ENCODE data around the gene ZFPL1. TPM values are rescaled to one million over a fixed set of nuclear protein-coding genes. Genes with fewer than 3 reads are reported as not detected.

Gene ZFPL1
- polyA plus RNA-seq, 1 donor, result 35.8 TPM

DNA sequence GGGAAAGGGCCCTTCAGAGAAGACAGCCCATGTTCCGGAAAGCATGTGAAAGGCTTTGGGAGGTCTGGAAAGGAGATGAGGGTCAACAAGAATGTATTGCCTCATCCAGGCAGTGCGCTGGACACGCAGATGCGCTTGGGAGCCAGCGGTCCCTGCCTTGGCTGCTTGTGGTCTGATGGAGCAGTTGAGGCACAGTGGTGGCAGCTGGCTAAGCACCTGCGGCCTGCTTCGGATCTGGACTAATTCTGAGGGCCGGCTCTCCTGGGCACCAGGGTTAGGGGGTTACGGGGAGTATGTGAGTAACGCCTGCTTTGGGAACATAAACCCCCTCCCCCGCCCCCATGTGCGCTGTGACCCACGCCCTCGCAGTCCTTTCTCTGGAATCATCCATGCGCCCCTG is 23.1 kb downstream of the ZFPL1 start:
- WGBS (ENCODE audit: insufficient coverage, low lambda C conversion rate), result no CpG with 5 or more reads among the region's 15 CpGs

DNA sequence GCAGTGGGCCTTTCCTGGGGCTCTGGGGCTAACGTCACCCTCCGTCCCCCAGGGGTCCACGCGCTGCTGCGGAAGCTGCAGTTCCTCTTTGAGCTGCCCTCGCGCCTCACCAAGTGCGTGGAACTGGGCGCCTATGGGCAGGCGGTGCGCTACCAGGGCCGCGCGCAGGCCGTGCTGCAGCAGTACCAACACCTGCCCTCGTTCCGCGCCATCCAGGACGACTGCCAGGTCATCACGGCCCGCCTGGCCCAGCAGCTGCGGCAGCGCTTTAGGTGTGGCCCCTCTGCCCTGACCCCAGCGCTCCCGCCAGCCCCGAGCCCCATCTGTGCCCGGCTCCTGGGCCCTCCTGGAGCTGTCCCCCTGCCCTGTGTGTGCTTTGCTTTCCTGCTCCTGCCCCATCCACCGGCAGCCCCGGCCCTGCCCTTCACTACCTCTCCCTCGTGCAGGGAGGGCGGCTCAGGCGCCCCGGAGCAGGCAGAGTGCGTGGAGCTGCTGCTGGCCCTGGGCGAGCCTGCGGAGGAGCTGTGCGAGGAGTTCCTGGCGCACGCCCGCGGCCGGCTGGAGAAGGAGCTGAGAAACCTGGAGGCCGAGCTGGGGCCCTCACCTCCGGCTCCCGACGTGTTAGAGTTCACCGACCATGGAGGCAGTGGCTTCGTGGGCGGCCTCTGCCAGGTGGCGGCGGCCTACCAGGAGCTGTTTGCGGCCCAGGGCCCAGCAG is 23.9 kb downstream of the ZFPL1 start:
- Histone ChIP-seq H3K36me3 (ENCODE audit: control insufficient read depth, insufficient read depth, low read length) (peaks cover 43% of the 10 kb centered on the region), H3K27me3 (ENCODE audit: control insufficient read depth, insufficient read depth, low read length) (peaks cover 2% of the 10 kb centered on the region), H3K4me1 (ENCODE audit: control insufficient read depth, insufficient read depth, low read length) (peaks cover 15% of the 10 kb centered on the region), H3K9me3 (ENCODE audit: control insufficient read depth, low read depth, low read length) (peaks cover 8% of the 10 kb centered on the region), H3K4me3 (ENCODE audit: low read length) (no peak overlapping the region), H3K27ac (ENCODE audit: low read length) (no peak overlapping the region)
- DNase-seq, result no peak
- no CpG with 5 or more reads among the region's 52 CpGs for WGBS (ENCODE audit: insufficient coverage, low lambda C conversion rate)

More for the DNA sequence above, 23.1 kb downstream of the ZFPL1 start:
- Histone ChIP-seq H3K27me3 (ENCODE audit: control insufficient read depth, insufficient read depth, low read length) (no peaks in the 10 kb centered on the region), H3K36me3 (ENCODE audit: control insufficient read depth, insufficient read depth, low read length) (peaks cover 49% of the 10 kb centered on the region), H3K4me3 (ENCODE audit: low read length) (no peak overlapping the region), H3K9me3 (ENCODE audit: control insufficient read depth, low read depth, low read length) (peaks cover 8% of the 10 kb centered on the region), H3K27ac (ENCODE audit: low read length) (no peak overlapping the region), H3K4me1 (ENCODE audit: control insufficient read depth, insufficient read depth, low read length) (peaks cover 12% of the 10 kb centered on the region)
- DNase-seq, result no peak

DNA sequence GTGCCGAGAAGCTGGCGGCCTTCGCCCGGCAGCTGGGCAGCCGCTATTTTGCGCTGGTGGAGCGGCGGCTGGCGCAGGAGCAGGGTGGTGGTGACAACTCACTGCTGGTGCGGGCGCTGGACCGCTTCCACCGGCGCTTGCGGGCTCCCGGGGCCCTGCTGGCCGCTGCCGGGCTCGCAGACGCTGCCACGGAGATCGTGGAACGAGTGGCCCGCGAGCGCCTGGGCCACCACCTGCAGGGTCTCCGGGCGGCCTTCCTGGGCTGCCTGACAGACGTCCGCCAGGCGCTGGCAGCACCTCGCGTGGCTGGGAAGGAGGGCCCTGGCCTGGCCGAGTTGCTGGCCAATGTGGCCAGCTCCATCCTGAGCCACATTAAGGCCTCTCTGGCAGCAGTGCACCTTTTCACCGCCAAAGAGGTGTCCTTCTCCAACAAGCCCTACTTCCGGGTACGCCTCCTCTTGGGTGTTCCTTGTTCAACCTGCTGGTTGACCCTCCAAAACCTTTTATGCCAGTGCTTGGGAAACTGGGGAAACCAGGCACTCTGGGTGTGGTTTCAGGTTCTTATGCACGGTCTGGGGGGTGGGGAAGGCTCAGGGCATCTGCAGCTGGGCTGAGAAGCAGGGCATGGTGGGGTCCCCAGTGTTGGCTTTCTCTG is 24.6 kb downstream of the ZFPL1 start:
- Histone ChIP-seq H3K9me3 (ENCODE audit: control insufficient read depth, low read depth, low read length) (peaks cover 8% of the 10 kb centered on the region), H3K4me3 (ENCODE audit: low read length) (no peak overlapping the region), H3K27me3 (ENCODE audit: control insufficient read depth, insufficient read depth, low read length) (peaks cover 2% of the 10 kb centered on the region), H3K36me3 (ENCODE audit: control insufficient read depth, insufficient read depth, low read length) (peaks cover 43% of the 10 kb centered on the region), H3K27ac (ENCODE audit: low read length) (no peak overlapping the region), H3K4me1 (ENCODE audit: control insufficient read depth, insufficient read depth, low read length) (peaks cover 22% of the 10 kb centered on the region)
- DNase-seq, result no peak
- no CpG with 5 or more reads among the region's 38 CpGs for WGBS (ENCODE audit: insufficient coverage, low lambda C conversion rate)

DNA sequence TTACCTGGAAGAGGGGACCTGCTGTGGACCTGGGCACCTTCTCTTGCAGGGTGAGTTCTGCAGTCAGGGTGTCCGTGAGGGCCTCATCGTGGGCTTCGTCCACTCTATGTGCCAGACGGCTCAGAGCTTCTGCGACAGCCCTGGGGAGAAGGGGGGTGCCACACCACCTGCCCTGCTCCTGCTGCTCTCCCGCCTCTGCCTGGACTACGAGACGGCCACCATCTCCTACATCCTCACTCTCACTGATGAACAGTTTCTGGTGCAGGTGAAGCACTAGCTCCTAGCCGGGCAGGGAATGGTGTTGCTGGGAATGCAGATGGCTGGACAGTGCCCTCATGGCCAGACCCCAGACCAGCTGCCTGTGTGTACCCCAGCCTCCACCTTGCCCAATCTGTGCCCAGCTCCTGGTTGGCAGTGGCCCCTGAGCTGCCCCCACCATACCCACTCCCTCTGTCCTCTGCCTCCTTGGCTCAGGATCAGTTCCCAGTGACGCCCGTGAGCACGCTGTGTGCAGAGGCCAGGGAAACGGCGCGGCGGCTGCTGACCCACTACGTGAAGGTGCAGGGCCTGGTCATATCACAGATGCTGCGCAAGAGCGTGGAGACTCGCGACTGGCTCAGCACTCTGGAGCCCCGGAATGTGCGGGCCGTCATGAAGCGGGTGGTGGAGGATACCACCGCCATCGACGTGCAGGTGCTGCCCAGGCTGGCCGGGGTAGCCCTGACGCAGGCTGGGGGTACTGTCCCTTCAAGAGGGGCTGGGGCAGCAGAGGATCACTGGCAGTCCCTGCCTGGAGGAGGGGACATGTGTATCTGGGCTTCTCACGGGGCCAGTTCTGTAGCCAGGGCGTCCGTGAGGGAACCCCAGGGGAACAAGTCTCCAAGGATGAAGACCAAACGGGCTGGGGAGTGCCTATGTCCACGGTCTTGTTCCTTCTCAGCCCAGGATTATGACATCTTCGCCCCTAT is 25.5 kb downstream of the ZFPL1 start:
- Histone ChIP-seq H3K27me3 (ENCODE audit: control insufficient read depth, insufficient read depth, low read length) (peaks cover 2% of the 10 kb centered on the region), H3K9me3 (ENCODE audit: control insufficient read depth, low read depth, low read length) (peaks cover 8% of the 10 kb centered on the region), H3K36me3 (ENCODE audit: control insufficient read depth, insufficient read depth, low read length) (peaks cover 43% of the 10 kb centered on the region), H3K27ac (ENCODE audit: low read length) (no peak overlapping the region), H3K4me1 (ENCODE audit: control insufficient read depth, insufficient read depth, low read length) (peaks cover 26% of the 10 kb centered on the region), H3K4me3 (ENCODE audit: low read length) (no peak overlapping the region)
- DNase-seq, result no peak
- WGBS (ENCODE audit: insufficient coverage, low lambda C conversion rate), result no CpG with 5 or more reads among the region's 36 CpGs

DNA sequence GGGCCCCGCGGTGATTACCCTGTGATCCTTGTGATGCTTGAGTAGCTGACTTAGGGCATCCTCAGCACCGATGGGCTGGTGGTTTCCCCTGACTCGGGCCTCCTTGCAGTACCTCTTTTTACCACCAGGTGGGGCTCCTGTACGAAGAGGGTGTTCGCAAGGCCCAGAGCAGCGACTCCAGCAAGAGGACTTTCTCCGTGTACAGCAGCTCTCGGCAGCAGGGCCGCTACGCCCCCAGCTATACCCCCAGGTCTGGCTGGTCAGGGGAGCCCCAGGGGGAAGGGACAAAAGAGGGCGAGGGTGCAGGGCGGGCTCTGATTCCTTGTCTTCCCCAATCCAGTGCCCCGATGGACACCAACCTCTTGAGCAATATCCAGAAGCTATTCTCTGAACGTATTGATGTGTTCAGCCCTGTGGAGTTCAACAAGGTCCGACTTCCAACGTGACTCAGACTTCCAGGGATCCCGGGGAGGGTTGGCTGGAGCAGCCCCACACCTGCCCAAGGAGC is 26.4 kb downstream of the ZFPL1 start:
- peaks cover 2% of the 10 kb centered on the region for H3K27me3 ChIP-seq (ENCODE audit: control insufficient read depth, insufficient read depth, low read length)
- no CpG with 5 or more reads among the region's 18 CpGs for WGBS (ENCODE audit: insufficient coverage, low lambda C conversion rate)
- H3K9me3 ChIP-seq (ENCODE audit: control insufficient read depth, low read depth, low read length), result peaks cover 8% of the 10 kb centered on the region
- H3K36me3 ChIP-seq (ENCODE audit: control insufficient read depth, insufficient read depth, low read length), result peaks cover 41% of the 10 kb centered on the region
- H3K27ac ChIP-seq (ENCODE audit: low read length), result peak overlapping the region; percentile 53
- peak; percentile 79 to 82 for DNase-seq
- H3K4me3 ChIP-seq (ENCODE audit: low read length), result no peak overlapping the region
- H3K4me1 ChIP-seq (ENCODE audit: control insufficient read depth, insufficient read depth, low read length), result peaks cover 26% of the 10 kb centered on the region

DNA sequence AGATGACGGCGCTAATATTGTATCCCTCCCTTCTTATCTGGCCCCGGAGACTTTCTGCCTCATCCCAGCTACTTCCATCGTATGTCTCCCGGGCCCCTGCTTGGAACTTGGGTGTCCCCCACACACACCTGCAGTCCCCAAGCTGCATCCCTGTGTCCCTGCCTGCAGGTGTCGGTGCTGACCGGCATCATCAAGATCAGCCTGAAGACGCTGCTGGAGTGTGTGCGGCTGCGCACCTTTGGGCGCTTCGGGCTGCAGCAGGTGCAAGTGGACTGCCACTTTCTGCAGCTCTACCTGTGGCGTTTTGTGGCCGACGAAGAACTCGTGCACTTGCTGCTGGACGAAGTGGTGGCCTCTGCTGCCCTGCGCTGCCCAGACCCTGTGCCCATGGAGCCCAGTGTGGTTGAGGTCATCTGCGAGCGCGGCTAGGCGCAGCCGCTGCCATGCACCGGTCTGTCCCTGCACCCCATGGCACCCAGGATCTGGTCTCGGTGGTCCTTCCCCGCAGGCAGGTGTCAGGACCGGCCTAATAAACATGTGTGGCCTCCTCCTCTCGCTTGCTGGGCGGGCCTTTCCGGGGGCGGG is 27.2 kb downstream of the ZFPL1 start:
- Histone ChIP-seq H3K4me3 (ENCODE audit: low read length) (no peak overlapping the region), H3K36me3 (ENCODE audit: control insufficient read depth, insufficient read depth, low read length) (peaks cover 42% of the 10 kb centered on the region), H3K27ac (ENCODE audit: low read length) (peak overlapping the region; percentile 53), H3K27me3 (ENCODE audit: control insufficient read depth, insufficient read depth, low read length) (peaks cover 2% of the 10 kb centered on the region), H3K9me3 (ENCODE audit: control insufficient read depth, low read depth, low read length) (peaks cover 8% of the 10 kb centered on the region), H3K4me1 (ENCODE audit: control insufficient read depth, insufficient read depth, low read length) (peaks cover 30% of the 10 kb centered on the region)
- WGBS (ENCODE audit: insufficient coverage, low lambda C conversion rate), result 100% methylated on average over 2 of the region's 31 CpGs
- DNase-seq, result no peak

DNA sequence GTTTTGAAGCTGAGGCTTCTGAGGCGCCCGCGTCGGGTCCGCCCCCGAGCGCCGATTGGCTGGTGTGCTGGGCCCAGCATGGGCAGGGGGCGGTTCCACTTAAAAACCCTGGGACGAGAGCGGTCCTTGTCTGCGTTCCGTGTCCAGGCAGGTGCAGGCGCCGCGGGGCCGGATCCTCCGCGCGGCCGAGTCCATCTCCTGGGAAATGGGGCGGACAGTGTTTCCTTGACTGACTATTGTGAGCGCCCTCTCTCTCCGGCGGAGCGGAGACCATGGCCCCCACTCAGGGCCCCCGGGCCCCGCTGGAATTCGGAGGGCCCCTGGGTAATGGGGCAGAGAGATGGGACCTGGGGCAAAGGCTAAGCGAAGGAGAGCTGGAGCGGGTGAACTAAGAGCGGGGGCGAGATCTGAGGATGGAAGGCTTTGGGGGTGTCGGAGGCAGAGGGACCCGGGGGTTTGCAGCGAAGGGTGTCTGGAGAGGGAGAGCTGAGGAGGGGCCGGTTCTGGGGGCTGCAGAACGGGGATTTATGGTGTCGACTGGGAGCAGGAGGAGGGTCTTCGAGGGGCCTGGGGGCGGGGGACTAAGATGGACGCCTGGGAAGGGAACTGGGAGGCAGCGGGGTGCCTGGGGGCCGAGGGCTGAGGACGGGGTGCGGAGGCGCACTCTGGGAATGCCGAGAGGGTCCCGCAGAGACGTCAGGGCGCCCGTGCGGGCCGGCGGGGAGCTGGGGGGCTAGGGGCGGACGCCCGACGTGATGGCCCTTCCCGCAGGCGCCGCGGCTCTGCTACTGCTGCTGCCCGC is 27.9 kb downstream of the ZFPL1 start, which contains the start of gene TM7SF2:
TSS of gene TM7SF2 (plus strand) at position 129 of the 802 bp plus-strand sequence. CDS start at position 273, 144 bp downstream.
- Histone ChIP-seq H3K4me1 (ENCODE audit: control insufficient read depth, insufficient read depth, low read length) (peaks cover 35% of the 10 kb centered on the region), H3K36me3 (ENCODE audit: control insufficient read depth, insufficient read depth, low read length) (peaks cover 40% of the 10 kb centered on the region)
- WGBS (ENCODE audit: insufficient coverage, low lambda C conversion rate), result 0% methylated on average over 1 of the region's 64 CpGs

DNA sequence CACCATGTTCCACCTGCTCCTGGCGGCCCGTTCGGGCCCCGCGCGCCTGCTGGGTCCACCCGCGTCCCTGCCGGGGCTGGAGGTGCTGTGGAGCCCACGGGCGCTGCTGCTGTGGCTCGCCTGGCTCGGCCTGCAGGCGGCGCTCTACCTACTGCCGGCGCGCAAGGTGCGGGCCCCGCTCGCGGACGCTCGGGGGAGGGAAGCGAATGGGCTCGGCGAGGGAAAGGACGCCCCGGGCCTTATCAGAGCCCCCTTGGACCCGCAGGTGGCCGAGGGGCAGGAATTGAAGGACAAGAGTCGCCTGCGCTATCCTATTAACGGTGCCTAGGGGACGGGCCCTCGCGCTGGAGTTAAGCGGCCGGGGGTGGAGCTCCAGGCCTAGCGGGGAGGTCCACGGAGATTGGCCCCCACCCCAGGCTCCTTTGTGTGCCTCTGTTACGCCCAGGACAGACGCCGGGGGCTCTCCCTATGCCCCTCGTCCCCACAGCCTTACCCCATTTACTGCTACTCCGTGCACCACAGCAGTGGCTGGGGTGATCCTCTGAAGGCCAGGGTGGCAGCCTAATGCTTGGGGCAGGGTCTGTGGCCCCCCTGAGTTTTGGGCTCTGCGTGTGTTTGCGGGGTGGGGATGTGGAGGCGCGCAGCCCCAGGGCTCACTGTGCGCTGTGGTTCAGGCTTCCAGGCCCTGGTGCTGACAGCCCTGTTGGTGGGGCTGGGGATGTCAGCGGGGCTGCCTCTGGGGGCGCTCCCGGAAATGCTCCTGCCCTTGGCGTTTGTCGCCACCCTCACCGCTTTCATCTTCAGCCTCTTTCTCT is 28.7 kb downstream of the ZFPL1 start:
- H3K9me3 ChIP-seq (ENCODE audit: control insufficient read depth, low read depth, low read length), result peaks cover 5% of the 10 kb centered on the region
- peak; percentile 57 to 77 for DNase-seq
- peaks cover 2% of the 10 kb centered on the region for H3K27me3 ChIP-seq (ENCODE audit: control insufficient read depth, insufficient read depth, low read length)
- H3K27ac ChIP-seq (ENCODE audit: low read length), result peak overlapping the region; percentile 84
- peaks cover 34% of the 10 kb centered on the region for H3K36me3 ChIP-seq (ENCODE audit: control insufficient read depth, insufficient read depth, low read length)
- H3K4me1 ChIP-seq (ENCODE audit: control insufficient read depth, insufficient read depth, low read length), result peaks cover 35% of the 10 kb centered on the region
- WGBS (ENCODE audit: insufficient coverage, low lambda C conversion rate), result no CpG with 5 or more reads among the region's 57 CpGs
- H3K4me3 ChIP-seq (ENCODE audit: low read length), result peak overlapping the region; percentile 76

More for the DNA sequence above, 27.9 kb downstream of the ZFPL1 start, which contains the start of gene TM7SF2:
- Histone ChIP-seq H3K27me3 (ENCODE audit: control insufficient read depth, insufficient read depth, low read length) (peaks cover 2% of the 10 kb centered on the region), H3K9me3 (ENCODE audit: control insufficient read depth, low read depth, low read length) (peaks cover 8% of the 10 kb centered on the region), H3K27ac (ENCODE audit: low read length) (peak within 1 kb of the TSS; percentile 84), H3K4me3 (ENCODE audit: low read length) (peak within 1 kb of the TSS; percentile 76)
- peak; percentile 94 to 96 for DNase-seq
